ENCODE data around the gene CELF5.
"Not testable (repeated sequence)": the region's sequence is repeated elsewhere in the genome, so short reads cannot be mapped to it uniquely, and the experiment has no call there.

The CELF5 gene

DNA sequence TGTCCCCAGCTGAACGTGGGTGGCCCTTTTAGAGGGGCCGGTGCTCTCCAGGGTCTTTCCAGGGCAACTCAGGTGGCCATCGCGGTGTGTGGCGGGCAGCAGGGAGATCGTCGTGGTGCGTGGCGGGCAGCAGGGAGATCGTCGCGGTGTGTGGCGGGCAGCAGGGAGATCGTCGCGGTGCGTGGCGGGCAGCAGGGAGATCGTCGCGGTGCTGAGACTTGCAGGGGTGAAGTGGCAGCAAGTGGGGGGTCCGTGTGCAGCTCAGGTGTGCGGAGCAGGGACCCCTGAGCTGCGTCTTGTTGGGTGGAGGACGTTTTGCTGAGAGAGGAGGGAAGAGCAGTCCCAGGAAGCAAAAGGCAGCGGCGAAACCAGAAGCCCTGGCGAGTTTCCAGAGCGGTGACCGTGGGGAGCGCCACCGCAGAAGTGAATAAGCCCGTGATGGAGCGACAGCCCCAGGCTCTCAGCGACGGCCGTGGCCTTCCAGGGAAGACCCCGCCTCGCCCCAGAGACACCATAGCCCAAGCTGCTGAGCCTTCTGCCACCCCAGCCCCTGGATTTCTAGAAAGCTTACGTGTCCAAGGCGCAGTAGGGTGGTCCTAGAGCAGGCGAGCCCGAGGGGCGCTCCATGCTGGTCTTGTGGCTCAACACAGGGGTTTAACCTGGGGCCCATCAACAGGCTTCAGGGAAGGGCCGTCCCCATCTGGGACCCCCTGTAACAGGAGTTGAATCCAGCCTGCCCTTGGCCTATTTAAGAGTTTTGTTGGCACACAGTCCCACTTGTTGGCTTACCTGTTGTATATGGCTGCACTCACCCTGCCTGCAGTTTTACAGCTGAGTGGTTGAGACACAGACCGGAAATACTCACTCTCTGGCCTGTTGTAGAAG is 33.3 kb upstream of the CELF5 start:
- DNase-seq = no peak

GRCh38 chr19:3191806-3192104 is 32.7 kb upstream of the CELF5 start:
- not testable (repeated sequence) for DNase-seq

GRCh38 chr19:3192228-3192635 is 32.2 kb upstream of the CELF5 start:
- DNase-seq = no peak

DNA sequence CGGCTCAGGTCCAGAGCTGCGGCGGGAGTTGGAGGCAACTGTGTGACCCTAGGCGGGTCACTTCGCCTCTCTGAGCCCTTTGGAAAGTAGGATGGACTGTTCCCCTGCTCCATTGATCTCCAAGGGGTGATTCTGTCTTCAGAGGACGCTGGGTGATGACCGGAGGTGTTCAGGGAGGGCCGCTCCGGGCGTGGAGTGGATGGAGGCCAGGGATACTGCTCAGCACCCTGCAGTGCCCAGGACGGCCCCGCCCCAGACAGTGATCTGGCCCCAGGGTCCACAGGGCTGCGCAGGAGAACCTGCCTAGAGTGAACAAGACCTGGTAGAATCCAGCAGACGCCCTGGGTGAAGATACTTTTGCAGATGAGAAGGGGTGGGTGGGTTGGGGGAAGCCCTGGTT is 31.8 kb upstream of the CELF5 start:
- no peak for DNase-seq

GRCh38 chr19:3193256-3194105 is 31.0 kb upstream of the CELF5 start:
- DNase-seq = no peak

DNA sequence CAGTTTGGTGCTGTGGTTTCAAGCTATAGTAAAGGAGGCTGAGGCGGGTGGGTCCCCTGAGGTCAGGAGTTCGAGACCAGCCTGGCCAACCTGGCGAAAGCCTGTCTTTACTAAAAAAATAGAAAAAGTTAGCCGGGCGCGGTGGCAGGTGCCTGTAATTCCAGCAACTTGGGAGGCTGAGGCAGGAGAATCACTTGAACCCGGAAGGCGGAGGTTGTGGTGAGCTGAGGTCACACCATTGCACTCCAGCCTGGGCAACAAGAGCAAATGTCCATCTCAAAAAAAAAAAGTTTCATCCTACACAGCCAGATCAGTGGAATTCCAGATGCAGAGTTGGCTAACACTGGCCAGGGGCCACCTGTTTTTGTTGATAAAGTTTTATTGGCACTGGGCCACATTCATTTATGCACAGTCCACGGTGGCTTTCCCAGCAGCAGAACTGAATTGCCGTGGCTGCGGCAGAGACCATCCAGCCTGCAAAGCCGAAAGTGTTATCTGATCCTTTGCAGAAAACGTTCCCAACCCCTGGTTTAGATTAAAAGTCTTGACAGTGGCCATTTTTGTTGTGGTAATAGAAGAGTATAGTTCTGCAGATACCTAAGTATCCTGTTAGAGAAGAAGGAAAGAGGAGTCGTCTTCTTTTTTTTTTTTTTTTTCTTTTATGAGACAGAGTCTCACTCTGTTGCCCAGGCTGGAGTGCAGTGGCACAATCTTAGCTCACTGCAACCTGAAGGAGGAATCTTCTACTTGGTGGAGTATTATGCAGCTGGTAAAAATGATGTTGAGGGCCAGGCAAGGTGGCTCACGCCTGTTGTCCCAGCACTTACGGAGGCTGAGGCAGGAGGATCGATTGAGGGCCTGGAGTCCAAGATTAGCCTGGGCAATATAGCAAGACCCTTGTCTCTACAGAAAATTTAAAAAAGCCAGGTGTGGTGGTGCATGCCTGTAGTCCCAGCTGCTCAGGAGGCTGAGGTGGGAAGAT is 30.1 kb upstream of the CELF5 start:
- DNase-seq = no peak

DNA sequence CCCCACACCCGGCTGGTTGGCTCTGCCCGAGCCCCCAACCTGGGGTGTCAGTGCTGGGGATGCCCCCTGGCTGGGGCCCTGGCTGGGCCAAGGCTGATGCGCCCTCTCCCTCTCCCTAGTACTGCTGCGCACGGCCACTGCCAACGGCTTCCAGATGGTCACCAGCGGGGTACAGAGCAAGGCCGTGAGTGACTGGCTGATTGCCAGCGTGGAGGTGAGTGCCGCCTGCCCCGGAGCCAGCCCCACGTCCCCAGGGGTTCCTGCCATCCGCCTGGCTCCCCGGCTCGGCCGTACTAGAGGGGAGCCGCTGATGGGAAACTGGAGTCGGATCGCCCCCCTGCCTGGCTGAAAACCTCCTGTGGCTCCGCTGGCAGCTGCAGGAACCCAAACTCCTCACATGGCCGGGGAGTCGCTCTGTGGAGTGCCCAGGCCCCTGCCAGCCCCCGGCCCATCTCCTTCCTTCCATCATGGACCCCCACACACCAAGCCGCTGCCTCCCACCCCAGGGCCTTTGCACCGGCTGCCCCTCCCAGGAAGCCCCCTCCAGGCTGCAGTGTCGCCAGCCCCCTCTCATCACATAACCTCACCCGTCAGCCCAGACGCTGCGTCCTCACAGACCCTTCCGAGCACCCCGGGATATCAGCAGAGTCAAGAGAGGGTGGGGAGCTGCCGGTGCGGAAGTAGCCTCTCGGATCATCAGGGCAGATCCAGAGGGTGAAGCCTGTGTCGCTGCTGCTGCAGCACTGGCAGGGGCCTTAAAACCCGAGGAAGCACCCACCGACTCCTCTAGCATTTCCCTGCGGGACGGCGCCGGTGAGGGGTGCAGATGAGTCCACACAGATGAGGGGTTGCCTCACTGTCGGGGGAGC is 28.2 kb upstream of the CELF5 start:
- no peak for DNase-seq

GRCh38 chr19:3196933-3197205 is 27.6 kb upstream of the CELF5 start:
- no peak for DNase-seq

DNA sequence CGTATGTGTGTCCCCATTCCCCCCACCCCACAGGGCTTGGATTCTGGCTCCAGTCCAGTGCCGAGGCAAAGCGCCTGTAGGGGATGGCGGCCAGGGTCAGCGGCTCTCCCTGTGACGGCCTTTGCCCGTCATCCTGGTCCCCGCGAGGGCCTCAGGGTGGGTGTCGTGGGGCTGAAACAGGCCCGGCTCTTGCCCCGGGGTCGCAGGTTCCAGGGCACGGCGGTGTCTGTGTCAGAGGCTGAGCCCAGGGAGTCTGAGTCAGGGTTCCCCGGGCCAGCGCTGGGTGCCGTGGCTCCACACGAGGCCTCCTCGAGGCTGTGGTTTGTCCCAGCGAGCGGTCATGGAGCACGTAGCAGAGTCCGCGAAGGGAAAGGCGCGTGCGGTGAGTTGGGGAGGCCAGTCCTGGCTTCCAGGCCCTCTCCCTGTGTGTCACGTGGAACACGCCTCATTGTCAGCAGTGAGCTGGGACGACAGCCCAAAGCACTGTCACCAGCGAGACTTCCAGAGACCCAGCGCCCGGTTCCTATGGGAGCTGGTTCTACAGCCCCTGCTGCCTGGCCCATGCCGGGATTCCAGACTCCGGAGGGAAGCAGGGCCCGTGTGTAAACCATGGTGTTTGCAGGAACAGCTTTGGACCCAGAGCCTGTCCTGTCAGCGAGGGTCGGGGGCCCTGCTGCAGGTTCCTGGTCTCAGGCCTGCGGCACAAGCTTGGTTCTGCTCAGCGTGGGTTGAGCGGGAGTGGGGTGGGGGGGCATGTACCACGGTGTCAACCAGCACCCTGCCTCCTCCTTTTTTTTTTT is 25.4 kb upstream of the CELF5 start:
- DNase-seq = no peak

GRCh38 chr19:3201072-3201700 is 23.3 kb upstream of the CELF5 start:
- DNase-seq = no peak

- DNase-seq = no peak
These were observed 22.6 kb upstream of the CELF5 start for GRCh38 chr19:3201911-3202310.

DNA sequence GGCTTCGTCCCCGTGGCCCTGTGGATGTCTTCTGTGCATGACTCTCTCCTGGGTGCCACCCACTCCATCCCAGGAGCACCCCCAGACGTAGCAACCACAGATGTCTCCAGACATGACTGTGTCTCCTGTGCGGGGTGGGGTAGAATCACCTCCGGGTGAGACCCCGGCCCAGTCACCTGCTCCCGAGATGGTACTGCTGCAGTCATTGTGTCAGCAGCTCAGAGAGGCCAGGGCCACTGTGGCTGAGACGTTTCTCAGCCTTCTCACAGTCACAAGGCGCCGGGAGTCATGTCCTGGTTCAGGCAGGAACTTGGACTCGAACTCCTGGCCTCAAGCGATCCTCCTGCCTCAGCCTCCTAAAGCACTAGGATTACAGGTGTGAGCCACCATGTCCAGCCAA is 22.1 kb upstream of the CELF5 start:
- DNase-seq = no peak

DNA sequence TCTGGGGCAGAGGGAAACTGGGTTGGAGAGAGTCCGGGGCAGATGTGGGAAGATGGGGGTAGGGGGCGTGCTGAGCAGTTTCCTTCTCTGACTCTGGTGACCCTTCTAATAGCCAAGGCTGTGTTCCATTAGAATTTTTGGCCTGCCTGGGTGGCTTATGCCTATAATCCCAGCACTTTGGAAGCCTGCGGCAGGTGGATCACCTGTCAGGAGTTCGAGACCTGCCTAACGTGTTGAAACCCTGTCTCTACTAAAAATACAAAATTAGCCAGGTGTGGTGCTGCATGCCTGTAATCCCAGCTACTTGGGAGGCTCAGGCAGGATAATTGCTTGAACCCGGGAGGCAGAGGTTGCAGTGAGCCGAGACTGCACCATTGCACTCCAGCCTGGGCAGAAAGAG is 21.6 kb upstream of the CELF5 start:
- not testable (repeated sequence) for DNase-seq

DNA sequence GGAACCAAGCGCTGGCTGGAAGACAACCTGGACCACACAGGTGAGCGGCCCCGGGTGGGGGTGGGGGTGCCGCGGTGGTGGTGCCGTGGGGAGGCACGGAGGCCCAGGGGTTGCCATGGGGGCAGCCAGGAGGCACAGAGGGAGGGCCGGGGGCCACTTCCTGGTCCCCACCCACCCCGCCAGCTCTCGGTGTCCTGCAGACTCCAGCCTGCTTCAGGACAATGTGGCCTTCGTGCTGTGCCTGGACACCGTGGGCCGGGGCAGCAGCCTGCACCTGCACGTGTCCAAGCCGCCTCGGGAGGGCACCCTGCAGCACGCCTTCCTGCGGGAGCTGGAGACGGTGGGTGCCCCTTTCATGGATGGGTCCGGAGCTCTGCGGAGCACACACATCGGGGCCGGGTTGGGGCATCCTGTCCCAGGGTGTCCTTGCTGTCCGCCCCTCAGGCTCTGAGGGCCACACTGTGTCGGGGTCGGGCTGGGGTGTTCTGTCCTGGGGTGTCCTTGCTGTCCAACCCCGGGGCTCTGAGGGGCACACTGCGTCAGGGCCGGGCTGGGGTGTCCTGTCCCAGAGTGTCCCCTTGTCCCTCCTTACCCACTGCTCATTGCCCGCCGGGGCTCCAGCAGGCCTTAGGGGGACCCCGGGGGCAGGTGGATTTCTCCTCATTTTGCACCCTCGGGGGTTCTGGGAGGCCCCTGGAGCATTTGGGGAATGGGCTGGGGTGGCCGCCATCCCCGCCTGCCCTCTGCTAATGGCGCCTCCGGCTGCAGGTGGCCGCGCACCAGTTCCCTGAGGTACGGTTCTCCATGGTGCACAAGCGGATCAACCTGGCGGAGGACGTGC is 20.4 kb upstream of the CELF5 start:
- no peak for DNase-seq

DNA sequence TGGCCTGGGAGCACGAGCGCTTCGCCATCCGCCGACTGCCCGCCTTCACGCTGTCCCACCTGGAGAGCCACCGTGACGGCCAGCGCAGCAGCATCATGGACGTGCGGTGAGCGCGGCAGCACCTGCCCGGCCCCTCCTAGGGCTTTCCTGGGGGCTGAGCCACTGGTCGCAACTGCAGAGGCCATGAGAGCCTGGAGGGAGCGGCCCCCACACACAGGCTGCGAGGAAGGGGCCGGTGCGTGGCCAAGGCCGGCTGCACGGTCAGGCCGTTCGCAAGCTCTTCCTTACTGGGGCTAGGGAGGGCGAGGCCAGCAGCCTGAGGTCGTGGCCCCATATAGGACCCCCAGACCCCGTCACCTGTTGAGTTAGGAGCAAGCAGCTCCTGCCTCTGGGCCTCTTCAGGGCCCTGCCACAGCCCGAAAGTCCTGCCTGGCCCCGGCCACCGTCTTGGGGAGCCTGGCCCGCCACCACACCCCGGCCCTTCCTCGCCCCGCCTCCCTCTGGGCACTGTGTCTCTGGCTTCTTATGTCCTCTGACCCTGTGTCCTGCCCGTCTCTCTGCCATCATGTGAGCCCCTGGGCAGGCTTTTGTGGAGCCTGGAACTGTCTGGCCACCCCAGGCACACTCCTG is 19.7 kb upstream of the CELF5 start:
- no peak for DNase-seq

DNA sequence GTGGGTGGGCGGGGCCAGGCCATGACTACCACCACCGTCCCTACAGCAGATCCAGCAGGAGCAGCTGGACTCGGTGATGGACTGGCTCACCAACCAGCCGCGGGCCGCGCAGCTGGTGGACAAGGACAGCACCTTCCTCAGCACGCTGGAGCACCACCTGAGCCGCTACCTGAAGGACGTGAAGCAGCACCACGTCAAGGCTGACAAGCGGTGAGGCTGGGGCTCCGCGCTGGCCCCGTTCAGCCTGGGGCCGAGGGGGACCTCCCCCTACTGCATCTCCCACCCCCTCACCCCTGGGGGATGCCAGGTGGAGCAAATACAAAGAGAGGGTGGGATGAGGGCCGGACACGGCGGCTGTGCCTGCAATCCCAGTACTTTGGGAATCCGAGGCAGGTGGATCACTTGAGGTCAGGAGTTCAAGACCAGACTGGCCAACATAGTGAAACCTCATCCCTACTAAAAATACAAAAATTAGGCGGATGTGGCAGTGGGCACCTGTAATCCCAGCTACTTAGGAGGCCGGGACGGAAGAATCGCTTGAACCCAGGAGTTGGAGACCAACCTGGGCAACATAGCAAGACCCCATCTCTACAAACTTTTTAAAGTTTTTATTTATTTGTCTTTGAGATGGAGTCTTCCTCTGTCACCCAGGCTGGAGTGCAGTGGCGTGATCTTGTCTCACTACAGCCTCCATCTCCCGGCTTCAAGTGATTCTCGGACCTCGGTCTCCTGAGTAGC is 18.1 kb upstream of the CELF5 start:
- DNase-seq = no peak

DNA sequence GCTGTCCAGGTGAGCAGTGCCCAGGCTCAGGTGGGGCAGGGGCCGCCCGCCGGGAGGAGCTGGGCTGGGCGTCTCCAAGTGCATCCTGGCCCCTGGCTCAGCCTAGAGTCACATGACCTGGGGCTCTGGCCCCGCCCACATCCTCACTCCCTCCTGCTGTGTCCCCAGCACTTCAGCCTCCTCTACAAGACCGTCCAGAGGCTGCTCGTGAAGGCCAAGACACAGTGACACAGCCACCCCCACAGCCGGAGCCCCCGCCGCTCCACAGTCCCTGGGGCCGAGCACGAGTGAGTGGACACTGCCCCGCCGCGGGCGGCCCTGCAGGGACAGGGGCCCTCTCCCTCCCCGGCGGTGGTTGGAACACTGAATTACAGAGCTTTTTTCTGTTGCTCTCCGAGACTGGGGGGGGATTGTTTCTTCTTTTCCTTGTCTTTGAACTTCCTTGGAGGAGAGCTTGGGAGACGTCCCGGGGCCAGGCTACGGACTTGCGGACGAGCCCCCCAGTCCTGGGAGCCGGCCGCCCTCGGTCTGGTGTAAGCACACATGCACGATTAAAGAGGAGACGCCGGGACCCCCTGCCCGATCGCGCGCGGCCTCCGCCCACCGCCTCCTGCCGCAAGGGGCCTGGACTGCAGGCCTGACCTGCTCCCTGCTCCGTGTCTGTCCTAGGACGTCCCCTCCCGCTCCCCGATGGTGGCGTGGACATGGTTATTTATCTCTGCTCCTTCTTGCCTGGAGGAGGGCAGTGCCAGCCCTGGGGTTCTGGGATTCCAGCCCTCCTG is 16.8 kb upstream of the CELF5 start:
- DNase-seq = no peak
